Measurements from ENCODE around the gene CTXN3.

Gene CTXN3

GRCh38 chr5:127649018-127649439, at the start of gene CTXN3:
Gene CTXN3, plus strand, starts transcription at chr5:127649082. Its CDS starts 8,440 bp downstream, at chr5:127657522.
- DNase-seq, result peak; percentile 43 to 90 (median 88)

- no peak for DNase-seq
These were observed 49.6 kb upstream of the CTXN3 start for GRCh38 chr5:127599320-127599719.

- no peak for DNase-seq
These were observed 49.0 kb upstream of the CTXN3 start for GRCh38 chr5:127599847-127600246.

- no peak for DNase-seq
These were observed 47.8 kb upstream of the CTXN3 start for GRCh38 chr5:127601111-127601510.

- DNase-seq, result no peak
These were observed 47.3 kb upstream of the CTXN3 start for GRCh38 chr5:127601601-127602000.

- DNase-seq, result no peak
These were observed 46.4 kb upstream of the CTXN3 start for GRCh38 chr5:127602481-127602880.

GRCh38 chr5:127602896-127603844, 45.7 kb upstream of the CTXN3 start:
- no peak for DNase-seq

- no peak for DNase-seq
These were observed 40.7 kb upstream of the CTXN3 start for GRCh38 chr5:127608077-127608660.

- no peak for DNase-seq
These were observed 39.9 kb upstream of the CTXN3 start for GRCh38 chr5:127609011-127609410.

- DNase-seq, result no peak
These were observed 38.9 kb upstream of the CTXN3 start for GRCh38 chr5:127609957-127610356.

GRCh38 chr5:127612441-127613141, 36.3 kb upstream of the CTXN3 start:
- DNase-seq, result no peak

GRCh38 chr5:127615916-127616315, 33.0 kb upstream of the CTXN3 start:
- DNase-seq, result no peak

- no peak for DNase-seq
These were observed 28.9 kb upstream of the CTXN3 start for GRCh38 chr5:127619908-127620479.

- no peak for DNase-seq
These were observed 27.1 kb upstream of the CTXN3 start for GRCh38 chr5:127621601-127622325.

GRCh38 chr5:127634007-127634406, 14.9 kb upstream of the CTXN3 start:
- no peak for DNase-seq

- no peak for DNase-seq
These were observed 9.1 kb upstream of the CTXN3 start for GRCh38 chr5:127639828-127640227.

GRCh38 chr5:127642949-127643348, 5.9 kb upstream of the CTXN3 start:
- DNase-seq, result no peak

- DNase-seq, result no peak
These were observed 5.3 kb upstream of the CTXN3 start for GRCh38 chr5:127643607-127644006.

GRCh38 chr5:127645300-127645726, 3.6 kb upstream of the CTXN3 start:
- DNase-seq, result peak in 1 of 3 experiments; percentile 14

GRCh38 chr5:127647361-127647958, 1.4 kb upstream of the CTXN3 start:
- DNase-seq, result no peak

GRCh38 chr5:127650022-127650421, 1.1 kb downstream of the CTXN3 start:
- DNase-seq, result peak in 1 of 3 experiments; percentile 50

GRCh38 chr5:127650649-127651048, 1.8 kb downstream of the CTXN3 start:
- peak in 1 of 3 experiments; percentile 14 for DNase-seq

Data from NCI-H1417 (cell line).